ENCODE data around the gene CANT1. TPM values are rescaled to one million over a fixed set of nuclear protein-coding genes. Genes with fewer than 3 reads are reported as not detected.

Gene CANT1
- total and polyA plus RNA-seq, 2 of the 13 experiments (the other 11 are each of a cell fraction or from before 2014, with no cell fraction given): 34.1 to 42.1 TPM

GRCh38 chr17:79045842-79046196 is 36.3 kb upstream of the CANT1 start (continued):
- TF ChIP-seq ZBTB25 (CRISPR knock-in tag; IDR thresholded peaks at IDR 0.05): peak; percentile 38; the same call in 1 of the 2 replicates
- 0 out of 2 replicates have a peak, but pooled peaks have one; percentile 38 for TF ChIP-seq MIXL1 (CRISPR knock-in tag; IDR thresholded peaks at IDR 0.05)
- TF ChIP-seq PHF5A (CRISPR knock-in tag; IDR thresholded peaks at IDR 0.05; ENCODE audit: low read depth, unreplicated experiment): no peak
- TF ChIP-seq MLXIP (CRISPR knock-in tag; IDR thresholded peaks at IDR 0.05; ENCODE audit: borderline replicate concordance): no peak
- TF ChIP-seq KDM2A (CRISPR knock-in tag; IDR thresholded peaks at IDR 0.05; ENCODE audit: borderline replicate concordance, low read depth): peak; percentile 64; the same call in 1 of the 2 replicates
- peak; percentile 31; the same call in 1 of the 2 replicates for TF ChIP-seq PITX1 (CRISPR knock-in tag; IDR thresholded peaks at IDR 0.05)
- TF ChIP-seq CTCF (CRISPR knock-in tag; IDR thresholded peaks at IDR 0.05): peak; percentile 96
- TF ChIP-seq FOXK1 (CRISPR knock-in tag; IDR thresholded peaks at IDR 0.05; ENCODE audit: borderline replicate concordance, low read depth): no peak
- peak; percentile 36; the same call in 1 of the 2 replicates for TF ChIP-seq ZNF124 (CRISPR knock-in tag; IDR thresholded peaks at IDR 0.05)
- TF ChIP-seq ZNF839 (CRISPR knock-in tag; IDR thresholded peaks at IDR 0.05; ENCODE audit: borderline replicate concordance): peak; percentile 13; the same call in 1 of the 2 replicates
- TF ChIP-seq E2F2 (CRISPR knock-in tag; IDR thresholded peaks at IDR 0.05; ENCODE audit: borderline replicate concordance): no peak
- peak; percentile 54 for TF ChIP-seq TEAD3 (CRISPR knock-in tag; optimal IDR thresholded peaks at IDR 0.05; ENCODE audit: borderline replicate concordance)
- TF ChIP-seq RNF2 (conservative IDR thresholded peaks at IDR 0.05; ENCODE audit: low read depth): no peak
- TF ChIP-seq MAF1 (CRISPR knock-in tag; IDR thresholded peaks at IDR 0.05; ENCODE audit: borderline replicate concordance): no peak
- TF ChIP-seq ARID5B (CRISPR knock-in tag; IDR thresholded peaks at IDR 0.05): peak; percentile 15; the same call in 1 of the 2 replicates
- peak; percentile 55; the same call in 1 of the 2 replicates for TF ChIP-seq THAP11 (CRISPR knock-in tag; IDR thresholded peaks at IDR 0.05)
- no peak for TF ChIP-seq REL (CRISPR knock-in tag; conservative IDR thresholded peaks at IDR 0.05)
